Endothelial cell of umbilical vein (primary cell): ENCODE measurements around the gene PSAT1.

Experiments
- EZH2 ChIP-seq: IDR thresholded peaks from 2 replicates; pipeline ENCODE4 v1.6.1; 2012; ENCODE audit warnings: borderline replicate concordance, low read depth, mild to moderate bottlenecking, moderate library complexity, low read length, inconsistent platforms; ENCODE audit not compliant: severe bottlenecking
- FOS ChIP-seq: IDR thresholded peaks from 2 replicates; pipeline ENCODE4 v1.6.1; 2011; ENCODE audit warnings: mild to moderate bottlenecking, low read length, moderate library complexity, borderline replicate concordance; ENCODE audit not compliant: insufficient read depth
- GATA2 ChIP-seq: IDR thresholded peaks from 2 replicates; pipeline ENCODE4 v1.7.0; 2011; ENCODE audit warnings: low read depth, mild to moderate bottlenecking, moderate library complexity, mixed read lengths, low read length; ENCODE audit not compliant: insufficient read length, insufficient read depth
- JUN ChIP-seq: IDR thresholded peaks from 2 replicates; pipeline ENCODE4 v1.6.1; 2011; ENCODE audit warnings: borderline replicate concordance, low read depth; ENCODE audit not compliant: insufficient read length, insufficient read depth
- MYC ChIP-seq: IDR thresholded peaks from one replicate; pipeline ENCODE4 v1.6.1; 2011; ENCODE audit warnings: mild to moderate bottlenecking, low read depth, low read length
- POLR2A ChIP-seq: IDR thresholded peaks from 2 replicates; pipeline ENCODE4 v1.6.1; 2012; ENCODE audit warnings: low read depth, mild to moderate bottlenecking, control low read depth, low read length
- POLR2AphosphoS5 ChIP-seq: IDR thresholded peaks from 2 replicates; pipeline ENCODE4 v1.6.1; 2012; ENCODE audit warnings: low read depth, mild to moderate bottlenecking, control low read depth, low read length, moderate library complexity; ENCODE audit not compliant: insufficient read depth
- TF ChIP-seq, protein P1 (sequence below), 2 donors: IDR thresholded peaks; 1 replicate in 1 of 2; 2 replicates in 1 of 2; pipeline ENCODE4 v1.5.1; 2011; ENCODE audit warnings: low read length in 2 of 2, mild to moderate bottlenecking in 2 of 2, moderate library complexity in 2 of 2, control low read depth in 1 of 2, inconsistent platforms in 1 of 2, low read depth in 1 of 2; ENCODE audit not compliant: insufficient read depth in 1 of 2; ENCODE audit errors: extremely low read depth in 1 of 2
- TF ChIP-seq, protein P2 (sequence below): IDR thresholded peaks from 2 replicates; pipeline ENCODE4 v1.6.1; 2011; ENCODE audit not compliant: insufficient read depth, insufficient read length

DNA sequence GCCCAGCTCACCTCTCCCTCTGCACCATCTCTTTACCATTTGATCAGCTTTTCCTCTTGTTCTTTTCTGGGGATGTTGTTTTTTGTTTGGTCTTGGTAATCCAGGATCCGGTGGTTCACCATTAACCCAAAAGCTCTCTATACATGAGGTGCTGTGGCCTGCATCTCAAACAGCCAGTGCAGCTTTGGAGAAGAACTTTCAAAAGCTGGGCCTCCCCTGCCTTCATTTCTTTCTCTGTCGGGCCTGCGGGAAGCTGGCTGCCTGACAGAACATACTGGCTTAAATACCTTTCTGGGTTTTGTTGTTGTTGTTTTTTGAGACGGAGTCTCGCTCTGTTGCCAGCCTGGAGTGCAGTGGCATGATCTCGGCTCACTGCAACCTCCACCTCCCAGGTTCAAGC lies 12.1 kb downstream of the PSAT1 start:
- TF ChIP-seq, protein P1, sequence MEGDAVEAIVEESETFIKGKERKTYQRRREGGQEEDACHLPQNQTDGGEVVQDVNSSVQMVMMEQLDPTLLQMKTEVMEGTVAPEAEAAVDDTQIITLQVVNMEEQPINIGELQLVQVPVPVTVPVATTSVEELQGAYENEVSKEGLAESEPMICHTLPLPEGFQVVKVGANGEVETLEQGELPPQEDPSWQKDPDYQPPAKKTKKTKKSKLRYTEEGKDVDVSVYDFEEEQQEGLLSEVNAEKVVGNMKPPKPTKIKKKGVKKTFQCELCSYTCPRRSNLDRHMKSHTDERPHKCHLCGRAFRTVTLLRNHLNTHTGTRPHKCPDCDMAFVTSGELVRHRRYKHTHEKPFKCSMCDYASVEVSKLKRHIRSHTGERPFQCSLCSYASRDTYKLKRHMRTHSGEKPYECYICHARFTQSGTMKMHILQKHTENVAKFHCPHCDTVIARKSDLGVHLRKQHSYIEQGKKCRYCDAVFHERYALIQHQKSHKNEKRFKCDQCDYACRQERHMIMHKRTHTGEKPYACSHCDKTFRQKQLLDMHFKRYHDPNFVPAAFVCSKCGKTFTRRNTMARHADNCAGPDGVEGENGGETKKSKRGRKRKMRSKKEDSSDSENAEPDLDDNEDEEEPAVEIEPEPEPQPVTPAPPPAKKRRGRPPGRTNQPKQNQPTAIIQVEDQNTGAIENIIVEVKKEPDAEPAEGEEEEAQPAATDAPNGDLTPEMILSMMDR (IDR thresholded peaks at IDR 0.05; ENCODE audit: extremely low read depth in 1 of 2, insufficient read depth in 1 of 2, low read depth in 1 of 2, low read length in 2 of 2) = no peak
- TF ChIP-seq POLR2AphosphoS5 = no peak
- no peak for TF ChIP-seq EZH2
- TF ChIP-seq, protein P2, sequence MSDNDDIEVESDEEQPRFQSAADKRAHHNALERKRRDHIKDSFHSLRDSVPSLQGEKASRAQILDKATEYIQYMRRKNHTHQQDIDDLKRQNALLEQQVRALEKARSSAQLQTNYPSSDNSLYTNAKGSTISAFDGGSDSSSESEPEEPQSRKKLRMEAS = no peak
- TF ChIP-seq MYC = no peak
- TF ChIP-seq JUN = no peak
- TF ChIP-seq POLR2A = no peak
- no peak for TF ChIP-seq FOS
- no peak for TF ChIP-seq GATA2
